ENCODE results near the gene PIK3R3.

PIK3R3 gene

DNA sequence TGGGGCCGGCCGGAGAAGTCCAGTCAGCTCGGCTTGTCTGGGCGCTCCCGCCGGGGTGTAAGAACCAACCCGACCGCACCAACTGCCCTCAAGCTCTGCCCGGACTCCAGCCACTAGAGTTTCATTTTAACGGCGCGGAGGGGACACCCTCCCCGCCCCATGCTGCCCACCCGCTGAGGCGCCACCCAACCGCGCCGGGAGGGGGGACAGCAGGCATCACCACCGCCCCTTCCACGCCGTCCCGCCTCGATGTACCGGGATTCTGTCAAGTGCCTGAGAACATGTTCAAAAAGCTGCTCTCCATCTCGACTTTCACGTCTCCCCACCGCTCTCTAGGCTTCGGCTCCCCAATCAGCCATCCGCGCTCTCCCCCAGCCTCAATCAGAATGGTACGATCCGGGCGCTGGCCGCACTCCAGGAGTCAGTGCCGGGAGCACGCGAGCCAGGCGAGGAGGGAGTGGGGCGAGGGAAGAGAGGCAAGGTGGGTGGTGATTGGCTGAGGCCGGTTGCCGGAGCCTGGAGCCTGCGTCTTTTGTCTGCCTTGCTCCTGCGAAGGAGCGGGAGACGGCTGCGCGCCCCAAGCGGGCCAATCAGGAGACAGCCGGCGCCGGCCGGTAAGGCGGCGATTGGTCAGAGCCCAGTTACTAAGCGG is at the start of gene PIK3R3:
Gene PIK3R3 (minus strand): TSS at position 101 of the 652 bp plus-strand sequence. CDS start 677 bp downstream, outside the sequence.
- DNase-seq, result peak; percentile 99

DNA sequence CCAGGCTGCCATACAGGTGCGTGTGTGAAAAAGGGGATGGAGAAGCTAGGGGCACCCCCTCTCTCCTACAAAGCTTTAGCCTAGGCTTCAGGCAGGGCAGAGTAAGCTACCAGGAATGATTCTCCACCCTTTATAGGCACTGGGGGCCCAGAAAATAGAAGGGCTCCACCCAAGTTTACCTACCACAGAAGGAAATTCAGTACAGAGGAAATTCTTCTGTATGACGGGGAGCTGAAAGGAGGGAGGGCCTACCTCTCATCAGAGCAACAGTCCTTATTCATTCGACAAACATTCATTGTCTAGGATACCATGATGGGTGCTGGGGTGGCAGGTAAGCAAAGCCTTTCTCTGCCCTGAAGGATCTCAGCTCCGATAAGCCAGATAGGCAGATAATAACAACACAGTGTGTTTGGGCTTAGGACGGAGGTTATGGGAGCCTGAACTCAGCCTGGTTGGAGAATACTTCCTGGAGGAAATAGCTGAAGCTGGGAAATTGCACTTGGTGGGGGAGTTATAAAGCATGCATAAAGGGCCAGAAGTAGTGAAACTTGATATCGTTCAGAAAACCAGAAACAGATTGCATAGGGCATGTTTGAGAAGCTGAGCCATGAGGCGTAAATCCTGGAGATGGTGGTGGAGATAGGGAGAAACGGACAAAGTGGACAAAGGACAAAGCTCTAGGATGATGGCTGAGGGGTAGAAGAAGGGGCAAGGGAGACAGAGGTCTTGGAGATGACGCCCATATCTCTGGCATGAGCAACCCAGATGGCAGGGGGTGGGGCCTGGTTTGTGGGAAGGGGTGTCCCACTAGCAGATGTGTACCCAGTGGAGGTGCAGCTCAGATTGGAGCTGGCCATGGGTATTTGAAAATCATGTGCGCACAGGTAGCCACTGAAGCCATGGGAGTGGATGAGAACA is 49.2 kb upstream of the PIK3R3 start:
- DNase-seq, result no peak

DNA sequence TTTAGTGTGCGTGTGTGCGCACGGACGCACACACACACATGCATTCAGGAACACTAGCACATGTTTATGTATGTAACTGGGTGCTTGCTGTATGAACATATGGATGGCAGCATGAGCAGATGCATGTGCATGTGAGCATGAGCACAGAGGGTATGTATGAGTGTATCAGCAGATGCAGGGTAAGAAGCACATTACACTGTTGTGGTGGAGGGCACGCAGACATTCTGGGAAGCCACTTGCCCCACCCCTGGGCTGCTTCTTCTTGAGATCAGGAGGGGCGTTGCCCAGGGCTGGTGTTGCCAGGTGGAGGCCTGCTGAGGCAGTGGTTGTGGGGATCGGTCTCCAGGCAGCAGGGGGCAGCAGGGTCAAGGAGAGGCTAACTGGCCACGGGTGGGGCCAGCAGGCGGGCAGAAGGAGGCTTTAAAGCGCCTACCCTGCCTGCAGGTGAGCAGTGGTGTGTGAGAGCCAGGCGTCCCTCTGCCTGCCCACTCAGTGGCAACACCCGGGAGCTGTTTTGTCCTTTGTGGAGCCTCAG is 47.7 kb upstream of the PIK3R3 start:
- DNase-seq, result peak; percentile 78

DNA sequence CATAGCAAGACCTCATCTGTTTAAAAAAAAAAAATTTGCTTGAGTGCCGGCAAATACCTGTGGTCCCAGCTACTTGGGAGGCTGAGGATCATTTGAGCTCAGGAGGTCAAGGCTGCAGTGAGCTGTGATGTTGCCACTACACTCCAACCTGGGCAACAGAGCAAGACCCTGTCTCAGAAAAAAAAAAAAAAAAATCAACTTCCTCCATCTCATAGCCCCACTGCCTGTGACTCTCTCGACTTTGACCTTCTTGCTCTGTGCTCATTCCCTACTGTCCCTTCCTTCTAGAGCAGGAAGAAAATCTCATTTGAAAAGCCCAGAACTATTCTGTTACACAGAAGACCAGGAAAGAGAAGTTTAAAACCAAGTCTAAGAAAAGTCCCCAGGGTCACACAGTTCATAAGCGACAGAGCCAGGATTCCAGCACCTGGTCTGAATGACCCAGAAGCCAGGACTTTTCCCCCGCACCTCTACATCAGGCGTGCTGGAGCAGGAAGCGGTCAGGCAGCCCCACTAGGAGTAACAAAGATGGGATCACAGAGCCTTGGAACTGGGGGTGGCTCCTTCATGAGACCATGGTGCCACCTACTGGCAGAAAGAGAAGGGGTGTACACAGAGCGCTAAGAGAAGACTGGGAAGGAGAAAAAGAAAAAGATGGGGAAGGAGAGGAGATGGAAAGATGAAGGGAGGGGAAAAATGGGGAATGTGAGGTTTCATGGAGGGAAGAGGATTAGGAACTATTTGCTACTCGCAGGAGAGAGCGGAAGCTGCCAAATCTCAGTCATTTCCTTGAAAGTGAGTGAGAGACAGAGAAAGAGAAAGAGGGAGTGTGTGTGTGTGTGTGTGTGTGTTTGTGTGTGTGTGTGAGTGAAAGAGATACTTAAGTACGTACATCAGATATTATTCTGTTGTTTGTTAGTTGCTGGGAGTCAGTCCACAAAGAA is 47.0 kb upstream of the PIK3R3 start:
- DNase-seq, result peak; percentile 85

DNA sequence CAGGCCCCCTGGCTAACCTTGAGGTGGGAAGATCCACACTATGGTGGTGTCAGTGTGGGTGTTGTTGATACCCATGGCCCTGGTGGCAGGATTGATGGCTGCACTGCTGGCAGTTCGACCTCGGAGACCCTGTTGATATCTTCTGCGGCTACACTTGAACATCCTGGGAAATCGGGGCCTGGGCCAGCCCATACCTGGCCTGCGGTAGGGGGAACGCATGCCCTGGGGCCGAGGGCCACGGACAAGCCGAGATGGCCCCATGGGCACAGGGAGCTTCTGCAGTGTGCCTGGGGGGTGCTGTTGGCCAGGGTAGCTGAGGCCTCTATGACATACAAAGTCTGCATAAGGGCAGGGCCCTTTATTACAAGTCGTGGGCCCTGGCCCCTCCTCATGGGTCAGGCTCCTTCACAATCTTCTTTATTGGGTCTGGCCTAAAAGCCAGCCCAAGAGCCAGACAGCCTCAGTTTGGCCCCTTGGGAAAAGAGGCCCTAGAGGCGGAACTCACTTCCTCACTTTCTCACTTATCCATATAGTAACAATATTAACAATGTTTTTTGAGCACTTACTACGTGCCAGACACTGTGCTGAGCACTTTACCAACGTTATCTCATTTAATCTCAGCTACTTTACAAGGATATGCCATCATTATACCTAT is 43.9 kb upstream of the PIK3R3 start, which contains the start of gene P3R3URF:
Gene P3R3URF (minus strand): TSS at position 278 of the 655 bp plus-strand sequence. CDS start 17 bp downstream, at position 261.
- DNase-seq, result no peak

DNA sequence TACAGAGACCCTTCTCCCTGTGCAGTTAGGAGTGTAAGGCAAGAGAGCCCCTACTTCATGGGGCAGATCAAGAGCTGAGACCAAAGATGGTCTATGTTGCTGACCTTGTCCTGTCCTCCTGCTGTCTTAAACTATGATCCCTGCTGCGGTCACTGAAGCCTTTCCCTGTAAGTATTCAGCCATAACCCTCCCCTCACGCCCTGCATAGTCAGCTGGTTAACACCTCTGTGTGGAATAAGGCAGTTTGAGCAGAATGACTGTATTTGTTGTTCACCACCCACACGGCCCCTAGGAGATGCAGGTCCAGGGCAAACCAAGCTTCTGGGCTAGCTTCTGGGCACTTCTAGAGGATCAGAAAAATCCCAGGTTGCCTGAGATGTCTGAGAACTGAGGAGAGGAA is 42.8 kb upstream of the PIK3R3 start:
- DNase-seq, result no peak

DNA sequence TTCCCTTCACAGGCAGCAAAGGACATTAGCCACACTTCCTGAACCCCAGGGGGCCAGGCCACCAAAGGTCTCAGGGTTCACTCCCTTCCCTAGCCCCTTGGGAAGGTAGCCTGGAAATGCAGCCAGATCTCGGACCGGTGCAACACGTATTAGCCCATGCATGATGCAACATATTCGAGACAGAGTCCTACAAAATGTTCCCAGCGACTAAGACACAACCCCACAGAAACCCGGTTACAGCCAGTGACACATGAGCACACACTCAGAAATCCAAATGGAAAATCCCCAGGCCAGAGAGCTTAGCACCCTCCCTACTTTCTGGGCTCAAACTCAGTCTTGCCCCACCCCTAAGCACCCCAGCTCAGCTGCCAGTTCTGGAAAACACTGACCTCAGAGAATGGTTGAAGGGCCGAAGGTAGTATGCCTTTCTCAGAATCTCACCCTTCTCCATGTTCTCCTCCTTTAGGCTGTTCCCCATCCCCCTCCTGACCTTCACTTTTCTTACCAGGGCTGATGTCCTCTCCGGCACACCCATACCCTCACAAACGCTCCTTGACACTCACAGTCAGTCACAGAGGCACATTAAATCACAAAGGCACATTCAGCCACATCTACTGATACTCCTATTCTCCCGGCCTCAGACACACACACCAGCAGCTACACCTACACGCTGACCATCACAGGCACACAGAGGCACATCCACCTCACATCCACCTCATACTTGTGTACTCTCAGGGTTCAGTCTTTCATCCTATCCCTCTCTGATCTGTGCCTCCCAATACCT is 42.2 kb upstream of the PIK3R3 start, which contains the start of gene TSPAN1:
Gene TSPAN1 (plus strand): TSS at position 640 of the 784 bp plus-strand sequence. CDS start 6,021 bp downstream, outside the sequence.
- no peak for DNase-seq

DNA sequence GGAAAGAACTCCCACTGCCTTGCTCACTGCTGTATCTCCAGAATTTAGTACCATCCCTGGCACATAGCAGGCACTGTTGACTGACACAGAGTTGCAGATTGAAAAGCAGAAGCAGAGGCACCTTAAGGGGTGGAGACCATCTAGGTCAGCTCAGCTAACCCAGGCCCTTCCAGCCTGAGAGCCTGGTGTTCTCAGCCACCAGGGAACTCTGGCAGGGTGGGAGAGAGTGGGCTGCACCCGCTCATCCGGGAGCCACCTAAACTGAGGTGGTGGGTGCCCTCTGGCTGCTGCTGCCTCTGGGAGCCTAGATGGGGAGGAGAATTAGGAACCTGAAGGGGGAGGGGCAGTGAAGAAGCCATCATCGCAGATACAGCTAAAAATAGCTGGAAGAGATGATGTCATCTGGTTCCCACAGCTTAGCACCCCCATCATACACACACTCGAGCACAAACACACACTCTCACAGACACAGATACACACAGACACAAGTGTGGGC is 41.0 kb upstream of the PIK3R3 start:
- peak; percentile 24 for DNase-seq

DNA sequence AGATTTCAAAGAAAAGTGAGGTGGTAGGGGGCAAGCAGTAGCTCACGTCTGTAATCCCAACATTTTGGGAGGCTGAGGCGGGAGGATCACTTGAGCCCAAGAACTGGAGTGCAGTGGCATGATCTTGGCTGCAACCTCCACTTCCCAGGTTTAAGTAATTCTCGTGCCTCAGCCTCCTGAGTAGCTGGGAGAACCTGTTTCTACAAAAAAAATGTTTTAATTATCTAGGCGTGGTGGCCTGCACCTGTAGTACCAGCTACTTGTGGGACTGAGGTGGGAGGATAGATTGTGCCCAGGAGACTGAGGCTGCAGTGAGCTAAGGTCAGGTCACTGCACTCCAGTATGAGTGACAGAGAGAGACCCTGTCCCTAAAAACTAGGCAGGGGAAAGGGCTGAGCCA is 39.9 kb upstream of the PIK3R3 start:
- no peak for DNase-seq

DNA sequence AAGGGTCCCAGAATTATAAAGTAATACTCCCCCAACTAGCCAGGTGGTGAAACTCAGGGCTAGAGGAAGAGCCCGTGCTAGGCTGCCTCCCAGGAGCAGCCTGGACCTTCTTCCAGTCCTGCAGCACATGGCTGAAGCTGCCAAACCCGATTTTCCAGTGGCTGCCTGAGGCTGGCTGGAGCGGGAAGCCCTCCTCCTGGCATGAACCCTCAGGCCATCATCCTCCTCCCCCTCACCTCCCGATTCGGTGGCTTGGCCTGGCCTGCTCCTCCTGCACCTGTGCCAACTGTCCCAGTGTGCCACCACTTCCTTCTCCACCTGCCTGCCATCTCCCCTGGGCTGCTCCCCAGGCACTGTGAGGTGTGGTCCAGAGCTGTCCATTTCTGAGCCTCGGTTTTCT is 39.4 kb upstream of the PIK3R3 start:
- no peak for DNase-seq

DNA sequence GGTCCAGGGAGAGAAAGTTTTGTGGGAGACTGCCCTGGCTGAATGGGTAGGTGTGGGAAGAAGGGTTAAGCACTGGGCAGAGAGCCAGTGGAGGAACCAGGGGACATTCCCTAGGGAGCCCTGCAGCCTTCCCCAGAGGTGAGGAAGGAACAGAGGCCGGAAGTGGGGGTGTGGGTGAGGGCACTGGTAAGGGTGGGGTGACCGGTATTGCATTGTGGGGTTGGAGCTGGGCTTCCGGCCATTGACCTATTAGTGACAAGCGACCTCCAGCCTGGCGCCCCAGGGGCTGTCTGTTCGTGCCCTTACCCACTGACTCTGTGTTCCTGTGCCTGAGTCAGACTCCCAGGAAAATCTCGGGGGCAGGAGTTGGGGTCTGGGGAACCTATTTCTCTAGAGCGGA is 38.9 kb upstream of the PIK3R3 start:
- no peak for DNase-seq

DNA sequence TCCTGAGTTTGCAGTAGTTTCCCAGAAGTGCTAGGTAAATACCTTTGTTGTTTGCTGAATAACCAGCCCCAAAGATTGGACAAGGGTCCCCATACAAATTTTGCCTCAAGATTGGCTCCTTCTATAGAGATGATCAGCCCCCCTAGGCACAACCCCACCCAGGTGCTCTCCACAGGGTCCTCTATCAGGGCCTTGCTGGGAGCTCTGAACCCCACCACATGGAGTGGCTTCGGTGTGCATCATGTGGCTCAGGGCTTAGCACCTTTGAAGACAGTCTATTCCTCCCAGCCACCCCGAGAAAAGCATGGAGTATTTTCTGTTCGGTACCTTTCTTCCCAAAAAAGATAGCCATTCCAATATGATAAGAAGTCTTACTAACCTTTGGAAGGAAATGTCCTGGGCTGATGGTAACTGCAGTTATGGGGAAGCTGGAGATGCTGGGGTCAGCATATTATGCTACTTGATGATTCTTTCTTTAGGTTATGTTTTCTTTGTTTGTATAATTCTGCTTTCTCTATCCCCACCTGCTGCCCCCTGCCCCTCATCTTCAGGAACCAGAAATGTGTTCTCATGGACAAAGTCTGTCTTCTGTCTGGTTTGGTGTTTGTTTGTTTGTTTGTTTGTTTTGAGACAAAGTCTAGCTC is 37.5 kb upstream of the PIK3R3 start:
- no peak for DNase-seq

DNA sequence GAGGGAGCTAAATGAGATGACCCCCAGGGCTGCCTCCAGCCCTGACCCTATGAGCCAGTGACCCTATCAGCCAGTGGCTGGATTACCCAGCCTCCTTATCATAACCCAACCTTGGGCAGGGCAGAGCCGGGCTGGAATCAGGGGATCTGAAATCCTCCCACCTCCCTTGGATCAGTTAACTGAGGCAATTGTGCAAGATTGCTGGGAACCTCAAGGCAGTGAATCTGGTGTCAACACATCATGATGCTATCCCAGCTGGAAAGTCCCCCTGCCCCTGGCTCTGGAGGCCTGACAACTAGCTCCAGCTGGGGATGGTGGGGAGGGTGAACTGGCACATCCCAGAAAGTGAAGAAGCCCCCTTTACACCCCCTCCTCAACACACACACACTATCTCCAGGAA is 36.0 kb upstream of the PIK3R3 start:
- DNase-seq, result no peak

DNA sequence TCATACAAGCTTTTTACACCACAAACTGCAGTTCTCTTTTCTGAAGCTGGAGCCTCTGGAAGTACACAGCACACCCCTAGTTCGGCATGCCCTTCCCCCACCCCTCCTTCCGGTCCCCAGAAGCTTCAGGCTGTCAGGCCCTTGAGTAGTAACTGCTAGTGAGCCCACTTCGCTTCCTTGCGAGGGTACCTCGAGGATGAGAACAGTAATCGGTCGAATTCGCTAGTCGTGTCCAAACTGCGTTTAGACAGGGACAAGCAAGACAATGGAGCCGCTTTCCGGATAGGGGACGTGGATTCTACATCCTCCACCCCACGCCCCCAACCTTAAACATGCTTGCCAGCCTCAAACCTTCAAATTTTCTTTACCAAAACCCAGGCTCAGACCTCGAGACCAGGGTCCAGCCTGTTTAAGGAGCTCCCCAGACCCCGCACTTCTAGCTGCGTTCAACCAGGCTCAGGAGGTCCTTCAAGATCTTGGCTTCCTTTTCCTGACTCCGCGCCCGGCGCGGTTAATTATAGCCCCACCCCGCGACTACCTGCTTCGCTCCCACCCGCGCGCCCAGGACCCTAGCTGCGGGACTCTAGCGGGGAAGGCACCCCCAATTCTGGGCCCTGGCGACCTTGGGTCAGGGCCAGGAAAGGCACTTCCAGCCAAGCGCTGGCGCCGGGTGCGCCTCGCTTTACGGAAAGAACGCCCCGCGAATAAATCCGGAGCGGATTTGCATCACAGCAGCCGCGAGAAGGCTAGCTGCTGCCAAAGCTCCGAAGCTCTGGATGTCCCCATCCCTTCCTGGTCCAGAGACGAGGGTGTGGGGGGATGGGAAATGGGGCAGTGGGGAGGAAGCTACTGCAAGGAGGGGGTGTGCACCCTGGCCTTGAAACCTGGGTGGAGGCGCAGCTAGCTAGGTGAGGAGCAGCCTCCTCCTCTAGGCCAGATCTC is 34.4 kb upstream of the PIK3R3 start:
- DNase-seq, result no peak

DNA sequence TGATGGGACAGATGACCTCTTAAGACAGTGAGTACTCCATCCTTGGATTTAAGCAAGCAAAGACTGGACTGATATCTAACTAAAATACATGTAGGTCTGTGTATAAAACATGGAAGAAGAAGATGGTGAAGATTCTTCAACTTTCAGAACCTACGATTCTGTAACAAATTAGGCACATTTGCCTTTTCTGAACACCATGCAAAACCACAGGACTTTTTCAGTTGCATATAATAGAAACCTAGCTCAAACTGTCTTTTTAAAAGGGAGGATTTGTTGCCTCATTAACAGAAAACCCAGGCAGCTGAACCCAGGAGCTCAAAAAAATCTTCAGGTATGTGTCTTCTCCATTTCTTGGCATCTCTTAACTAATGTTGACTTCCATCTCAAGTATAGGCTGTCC is 27.8 kb upstream of the PIK3R3 start:
- DNase-seq, result no peak

DNA sequence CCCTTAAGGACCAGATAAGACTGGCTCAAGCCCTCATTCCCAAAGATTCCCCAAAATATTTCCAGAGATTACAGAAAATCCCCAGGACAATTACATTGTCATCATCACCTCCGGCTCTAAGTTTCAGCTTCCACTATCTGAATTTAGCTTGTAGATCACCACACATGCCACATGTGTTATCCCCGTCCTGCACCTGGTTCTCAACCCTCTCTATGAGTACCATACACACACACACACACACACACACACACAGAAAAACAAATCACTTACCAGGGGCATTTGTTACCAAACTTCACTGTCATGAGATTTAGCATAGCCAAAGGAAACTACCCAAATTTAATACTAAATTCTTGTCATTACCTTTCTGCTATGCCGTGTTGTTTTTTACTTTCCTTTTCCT is 27.1 kb upstream of the PIK3R3 start:
- no peak for DNase-seq

DNA sequence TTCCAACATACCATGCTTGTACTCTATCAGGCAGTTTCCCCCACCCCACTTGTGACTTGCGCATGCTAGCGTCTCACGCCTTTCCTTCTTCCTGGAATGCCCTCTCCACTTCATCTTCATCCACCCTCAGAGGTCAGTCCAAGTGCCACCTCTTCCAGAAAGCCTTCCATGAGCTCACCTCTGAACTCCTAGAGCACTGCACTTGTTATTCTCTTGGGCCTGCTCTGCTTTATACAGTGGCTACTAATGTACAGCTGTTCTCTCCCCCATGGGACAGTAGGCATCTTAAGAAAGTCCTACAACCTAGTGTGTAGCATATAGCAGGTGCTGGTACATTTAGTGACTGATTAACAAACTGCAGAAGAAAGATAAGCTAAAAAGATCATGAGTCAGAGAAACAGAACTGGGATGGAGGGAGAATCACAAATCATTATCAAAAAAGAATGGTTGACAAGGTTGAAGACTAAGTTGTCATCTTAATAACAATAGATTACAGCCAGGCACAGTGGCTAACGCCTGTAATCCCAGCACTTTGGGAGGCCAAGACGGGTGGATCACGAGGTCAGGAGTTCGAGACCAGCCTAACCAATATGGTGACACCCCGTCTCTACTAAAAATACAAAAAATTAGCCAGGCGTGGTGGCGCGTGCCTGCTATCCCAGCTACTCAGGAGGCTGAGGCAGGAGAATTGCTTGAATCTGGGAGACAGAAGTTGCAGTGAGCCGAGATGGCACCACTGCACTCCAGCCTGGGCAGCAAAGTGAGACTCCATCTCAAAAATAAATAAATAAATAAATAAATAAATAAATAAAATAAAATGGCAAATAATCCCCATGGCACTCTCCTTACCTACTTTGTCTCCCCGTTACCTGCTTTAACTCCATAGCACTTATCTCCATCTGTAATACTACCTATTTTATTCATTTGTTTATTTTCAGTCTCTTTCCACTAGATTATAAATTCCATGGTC is 26.2 kb upstream of the PIK3R3 start:
- DNase-seq, result no peak

DNA sequence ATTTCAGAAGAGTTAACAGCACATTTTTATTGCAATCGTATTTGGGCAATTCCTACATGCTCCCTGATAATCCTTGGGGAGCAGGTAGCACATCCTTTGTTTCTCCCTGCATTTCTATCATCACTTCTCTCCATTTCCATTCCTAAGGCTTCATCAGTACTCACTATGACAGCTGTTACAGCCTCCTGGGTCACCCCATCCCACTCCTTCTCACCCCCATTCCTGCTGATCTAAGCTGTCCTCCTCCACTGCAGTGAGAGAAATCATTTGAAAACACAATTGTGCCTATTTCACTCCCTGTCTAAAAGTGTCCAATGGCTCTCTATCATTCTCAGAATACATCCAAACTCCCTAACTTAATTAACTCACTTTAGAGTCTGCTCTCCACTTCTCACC is 25.5 kb upstream of the PIK3R3 start:
- DNase-seq, result no peak

Measured in SHP77 treated with DMSO at 0.1 percent for 48 hours (cell line).